ENCODE data around the gene NKX3-2.

GRCh38 chr4:13543839-13544605 is at the start of gene NKX3-2:
- TF ChIP-seq EGR1 (IDR thresholded peaks at IDR 0.05; ENCODE audit: low read depth) (no peak), RAD21 (IDR thresholded peaks at IDR 0.05; ENCODE audit: low read depth) (no peak)
